ENCODE data around the gene ADAMTS18.
A peak's percentile ranks its signal among the peaks of the same experiment; 100 is the strongest.
"Not testable (repeated sequence)": the region's sequence is repeated elsewhere in the genome, so short reads cannot be mapped to it uniquely, and the experiment has no call there.

Gene ADAMTS18, protein sequence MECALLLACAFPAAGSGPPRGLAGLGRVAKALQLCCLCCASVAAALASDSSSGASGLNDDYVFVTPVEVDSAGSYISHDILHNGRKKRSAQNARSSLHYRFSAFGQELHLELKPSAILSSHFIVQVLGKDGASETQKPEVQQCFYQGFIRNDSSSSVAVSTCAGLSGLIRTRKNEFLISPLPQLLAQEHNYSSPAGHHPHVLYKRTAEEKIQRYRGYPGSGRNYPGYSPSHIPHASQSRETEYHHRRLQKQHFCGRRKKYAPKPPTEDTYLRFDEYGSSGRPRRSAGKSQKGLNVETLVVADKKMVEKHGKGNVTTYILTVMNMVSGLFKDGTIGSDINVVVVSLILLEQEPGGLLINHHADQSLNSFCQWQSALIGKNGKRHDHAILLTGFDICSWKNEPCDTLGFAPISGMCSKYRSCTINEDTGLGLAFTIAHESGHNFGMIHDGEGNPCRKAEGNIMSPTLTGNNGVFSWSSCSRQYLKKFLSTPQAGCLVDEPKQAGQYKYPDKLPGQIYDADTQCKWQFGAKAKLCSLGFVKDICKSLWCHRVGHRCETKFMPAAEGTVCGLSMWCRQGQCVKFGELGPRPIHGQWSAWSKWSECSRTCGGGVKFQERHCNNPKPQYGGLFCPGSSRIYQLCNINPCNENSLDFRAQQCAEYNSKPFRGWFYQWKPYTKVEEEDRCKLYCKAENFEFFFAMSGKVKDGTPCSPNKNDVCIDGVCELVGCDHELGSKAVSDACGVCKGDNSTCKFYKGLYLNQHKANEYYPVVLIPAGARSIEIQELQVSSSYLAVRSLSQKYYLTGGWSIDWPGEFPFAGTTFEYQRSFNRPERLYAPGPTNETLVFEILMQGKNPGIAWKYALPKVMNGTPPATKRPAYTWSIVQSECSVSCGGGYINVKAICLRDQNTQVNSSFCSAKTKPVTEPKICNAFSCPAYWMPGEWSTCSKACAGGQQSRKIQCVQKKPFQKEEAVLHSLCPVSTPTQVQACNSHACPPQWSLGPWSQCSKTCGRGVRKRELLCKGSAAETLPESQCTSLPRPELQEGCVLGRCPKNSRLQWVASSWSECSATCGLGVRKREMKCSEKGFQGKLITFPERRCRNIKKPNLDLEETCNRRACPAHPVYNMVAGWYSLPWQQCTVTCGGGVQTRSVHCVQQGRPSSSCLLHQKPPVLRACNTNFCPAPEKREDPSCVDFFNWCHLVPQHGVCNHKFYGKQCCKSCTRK (N-terminal part only)

DNA sequence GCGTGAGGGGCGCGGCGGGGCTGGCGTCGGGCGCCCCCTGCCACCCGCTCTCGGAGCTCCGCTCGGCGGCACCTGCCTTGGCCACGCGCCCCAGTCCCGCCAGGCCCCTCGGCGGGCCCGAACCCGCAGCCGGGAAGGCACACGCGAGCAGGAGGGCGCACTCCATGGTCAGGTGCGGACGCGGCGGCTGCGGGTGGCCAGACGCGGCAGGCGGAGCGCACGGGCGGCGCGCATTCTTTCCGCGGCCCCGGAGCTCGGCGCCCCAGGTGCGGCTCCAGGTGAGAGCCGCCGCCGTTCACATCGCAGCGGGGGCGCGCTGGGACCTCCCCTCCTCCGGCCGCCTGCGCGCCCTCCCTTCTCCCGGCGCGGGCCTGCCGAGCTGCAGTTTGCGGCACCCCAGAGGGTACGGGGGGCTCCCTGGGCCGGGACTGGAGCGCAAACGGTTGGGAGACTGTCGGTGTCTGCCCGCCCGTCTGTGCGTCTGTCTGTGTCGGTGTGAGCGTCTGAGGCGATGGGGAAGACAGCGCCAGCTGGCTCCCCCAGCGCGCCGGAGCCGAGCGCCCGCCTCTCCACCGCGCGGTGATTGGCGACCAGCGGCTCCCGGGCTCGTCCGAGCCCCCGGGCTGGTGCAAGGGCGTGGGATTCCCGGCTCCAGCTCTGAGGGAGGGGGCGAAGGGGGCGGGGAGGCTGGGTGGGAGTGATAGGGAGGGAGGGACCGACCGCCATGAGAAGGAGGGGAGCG is at the start of gene ADAMTS18:
Gene ADAMTS18 (minus strand): TSS at position 505 of the 742 bp plus-strand sequence. CDS start 339 bp downstream, at position 166.
- no peak for DNase-seq

- no peak for DNase-seq
Measured at GRCh38 chr16:77480681-77481315, 46.0 kb upstream of the ADAMTS18 start.

DNA sequence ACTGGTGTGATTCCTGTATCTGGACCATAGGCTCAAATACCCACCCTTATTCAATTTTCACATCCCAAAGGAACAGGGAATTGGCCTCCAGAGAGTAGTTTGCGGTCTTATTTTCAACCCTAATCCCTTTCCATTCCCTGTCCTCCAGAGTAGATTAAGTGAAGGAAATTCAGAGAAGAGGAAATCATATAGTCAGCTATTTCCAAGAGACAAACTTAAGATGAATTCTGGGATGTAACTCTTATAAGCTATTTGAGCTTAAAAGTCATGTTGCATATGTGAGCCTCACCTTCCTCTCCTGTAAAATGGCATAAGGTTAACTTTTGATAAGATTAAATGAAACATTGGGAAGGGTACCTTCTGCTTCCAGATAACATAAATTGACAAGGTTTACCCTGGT is 37.4 kb upstream of the ADAMTS18 start:
- DNase-seq, result no peak

GRCh38 chr16:77470851-77471250 is 36.0 kb upstream of the ADAMTS18 start:
- no peak for DNase-seq

- DNase-seq, result no peak
Measured at GRCh38 chr16:77469634-77470033, 34.8 kb upstream of the ADAMTS18 start.

DNA sequence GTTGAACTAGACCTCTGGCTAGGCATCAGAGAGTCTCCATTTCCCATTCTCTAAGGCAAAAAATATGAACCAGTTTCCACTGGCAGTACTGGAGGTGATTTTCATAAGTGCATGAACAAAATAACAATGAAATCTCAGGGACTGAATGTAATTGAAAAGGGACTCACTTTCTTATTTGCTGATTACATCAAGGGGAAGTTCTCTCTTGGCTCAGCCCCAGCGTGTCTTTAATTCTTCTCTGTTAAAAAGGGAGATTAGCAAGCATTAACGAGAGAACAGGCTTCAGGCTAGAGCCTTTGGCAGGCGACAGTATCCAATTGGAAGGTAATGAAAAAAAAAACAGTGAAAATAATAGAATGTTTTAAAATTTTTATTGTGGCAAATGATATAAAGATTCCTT is 34.0 kb upstream of the ADAMTS18 start:
- DNase-seq, result peak in 1 of 2 experiments; percentile 0

- DNase-seq, result no peak
Measured at GRCh38 chr16:77467821-77468335, 33.0 kb upstream of the ADAMTS18 start.

DNA sequence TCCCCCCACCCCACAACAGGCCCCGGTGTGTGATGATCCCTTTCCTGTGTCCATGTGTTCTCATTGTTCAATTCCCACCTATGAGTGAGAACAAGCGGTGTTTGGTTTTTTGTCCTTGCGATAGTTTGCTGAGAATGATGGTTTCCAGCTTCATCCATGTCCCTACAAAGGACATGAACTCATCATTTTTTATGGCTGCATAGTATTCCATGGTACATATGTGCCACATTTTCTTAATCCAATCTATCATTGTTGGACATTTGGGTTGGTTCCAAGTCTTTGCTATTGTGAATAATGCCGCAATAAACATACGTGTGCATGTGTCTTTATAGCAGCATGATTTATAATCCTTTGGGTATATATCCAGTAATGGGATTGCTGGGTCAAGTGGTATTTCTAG is 28.8 kb upstream of the ADAMTS18 start:
- DNase-seq, result not testable (repeated sequence)

DNA sequence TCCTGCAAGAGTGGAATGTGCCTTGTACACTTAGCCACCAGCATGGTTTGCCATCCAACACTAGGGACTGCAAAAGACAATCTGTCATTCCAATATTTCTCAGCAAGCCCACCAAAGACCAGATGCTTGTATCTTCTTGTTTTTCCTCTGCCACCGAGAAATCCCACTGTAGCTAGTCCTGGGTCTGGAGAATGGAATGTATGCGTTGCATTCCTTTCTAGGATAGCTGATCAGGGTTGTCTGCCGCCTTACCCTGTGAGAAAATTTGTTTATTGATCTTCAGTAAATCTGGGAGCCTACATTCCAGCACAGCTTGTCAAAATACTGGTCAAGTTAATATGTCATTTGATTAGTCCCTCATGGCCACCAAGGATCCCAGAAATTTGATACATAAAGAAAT is 28.1 kb upstream of the ADAMTS18 start:
- no peak for DNase-seq

- DNase-seq, result no peak
Measured at GRCh38 chr16:77459534-77460254, 24.9 kb upstream of the ADAMTS18 start.

DNA sequence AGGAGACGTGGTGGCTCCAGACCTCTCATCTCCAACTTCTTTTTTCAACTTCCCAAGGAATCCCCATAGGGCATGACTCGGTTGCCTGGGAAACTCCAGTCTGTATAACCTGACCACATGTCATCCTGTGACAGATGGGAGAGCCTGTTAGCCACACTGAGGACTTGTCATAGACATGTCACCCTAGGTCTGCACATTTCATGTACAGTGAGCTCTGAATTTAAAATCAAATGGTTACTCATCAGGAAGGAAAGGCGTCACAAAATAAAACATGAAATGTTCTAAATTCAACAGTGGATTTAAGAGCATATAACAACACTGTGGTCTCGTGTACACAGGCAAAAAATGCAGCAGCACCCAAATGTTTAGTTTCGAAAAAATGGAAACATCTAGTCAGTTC is 22.2 kb upstream of the ADAMTS18 start:
- no peak for DNase-seq

DNA sequence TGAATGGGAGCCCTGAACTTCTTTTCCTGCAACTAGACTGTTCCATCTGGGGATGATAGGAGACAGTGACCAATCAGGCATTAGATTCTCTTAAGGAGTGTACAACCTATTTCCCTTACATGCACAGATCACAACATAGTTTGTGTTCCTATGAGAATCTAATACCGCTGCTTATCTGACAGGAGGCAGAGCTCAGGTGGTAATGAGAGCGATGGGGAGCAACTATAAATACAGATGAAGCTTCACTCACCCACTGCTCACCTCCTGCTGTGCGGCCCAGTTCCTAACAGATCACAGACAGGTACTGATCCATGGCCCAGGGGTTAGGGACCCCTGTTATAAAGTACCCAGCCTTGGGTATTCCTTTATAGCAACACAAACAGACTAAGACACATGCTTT is 17.4 kb upstream of the ADAMTS18 start:
- DNase-seq, result no peak

DNA sequence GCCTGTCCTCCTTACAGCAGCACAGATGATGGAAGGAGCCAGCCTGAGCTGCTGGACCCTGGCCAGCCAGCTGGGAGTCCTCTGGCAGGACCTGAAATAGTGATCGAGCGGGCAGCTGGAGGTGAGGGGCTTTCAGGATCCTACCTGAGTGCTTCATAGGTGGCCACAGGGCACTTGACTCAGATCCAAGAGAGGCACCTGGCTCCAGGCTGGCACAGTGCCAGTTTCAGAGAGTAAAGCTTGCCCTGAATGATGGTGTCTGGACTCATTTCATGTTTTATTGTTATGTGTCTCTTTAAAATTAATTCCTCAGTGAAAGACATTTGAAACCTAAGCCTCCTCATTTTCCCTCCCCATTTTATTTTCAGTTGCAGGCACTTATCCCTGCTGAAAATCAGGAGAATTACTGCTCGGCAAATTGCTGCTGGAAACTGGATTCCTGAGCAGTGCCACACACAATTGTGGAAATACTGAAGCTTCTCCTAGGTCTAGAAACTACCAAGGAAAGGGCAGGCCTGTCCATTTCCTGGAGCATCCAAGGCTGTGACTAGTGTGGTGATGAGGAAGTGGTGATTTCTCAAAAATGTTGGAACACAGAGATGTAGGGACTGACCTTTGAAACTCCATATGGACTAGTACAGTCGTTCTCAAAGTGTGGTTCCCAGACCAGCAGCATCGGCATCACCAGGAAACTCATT is 16.1 kb upstream of the ADAMTS18 start:
- DNase-seq, result peak; percentile 92 to 98

- no peak for DNase-seq
Measured at GRCh38 chr16:77449208-77449607, 14.4 kb upstream of the ADAMTS18 start.

DNA sequence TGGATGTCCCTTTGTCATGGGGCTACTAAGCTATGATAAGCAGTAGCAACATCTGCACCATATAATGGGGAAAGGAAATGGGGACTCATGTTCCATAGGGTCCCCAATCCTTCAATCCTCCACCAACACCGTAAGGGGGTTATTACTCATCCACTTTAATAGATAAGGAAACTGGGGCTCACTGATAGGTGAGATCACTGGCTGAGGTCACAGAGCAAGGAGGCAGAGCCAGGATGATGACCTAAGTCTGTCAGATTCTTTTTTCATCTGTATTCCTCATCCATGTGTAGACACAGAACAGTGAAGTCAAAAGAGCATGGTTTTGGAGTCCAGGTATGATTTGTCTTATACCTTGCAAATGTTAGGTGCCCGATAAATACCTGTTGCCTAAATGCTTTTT is 10.5 kb upstream of the ADAMTS18 start:
- DNase-seq, result no peak

GRCh38 chr16:77444147-77444460 is 9.3 kb upstream of the ADAMTS18 start:
- peak; percentile 57 to 91 for DNase-seq

- DNase-seq, result no peak
Measured at GRCh38 chr16:77443357-77444146, 8.7 kb upstream of the ADAMTS18 start.

DNA sequence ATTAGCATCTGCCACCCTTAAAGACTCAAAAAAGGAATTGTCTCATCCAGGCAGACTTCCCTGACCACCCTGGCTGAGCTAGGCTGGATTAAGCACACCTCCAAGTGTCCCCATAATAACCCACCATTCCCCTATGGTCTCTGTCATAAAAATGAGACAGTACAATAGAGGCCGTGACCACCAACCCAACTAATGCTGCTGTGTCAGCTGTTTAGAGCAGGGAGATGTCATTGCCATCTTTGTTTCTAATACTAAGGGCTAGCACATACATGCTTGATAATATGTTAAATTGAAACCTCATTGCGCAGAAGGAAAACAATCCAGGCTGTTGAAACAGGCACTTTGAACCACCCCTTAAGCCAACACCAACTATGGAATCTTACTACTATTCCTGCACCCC is 7.2 kb upstream of the ADAMTS18 start:
- DNase-seq, result no peak

DNA sequence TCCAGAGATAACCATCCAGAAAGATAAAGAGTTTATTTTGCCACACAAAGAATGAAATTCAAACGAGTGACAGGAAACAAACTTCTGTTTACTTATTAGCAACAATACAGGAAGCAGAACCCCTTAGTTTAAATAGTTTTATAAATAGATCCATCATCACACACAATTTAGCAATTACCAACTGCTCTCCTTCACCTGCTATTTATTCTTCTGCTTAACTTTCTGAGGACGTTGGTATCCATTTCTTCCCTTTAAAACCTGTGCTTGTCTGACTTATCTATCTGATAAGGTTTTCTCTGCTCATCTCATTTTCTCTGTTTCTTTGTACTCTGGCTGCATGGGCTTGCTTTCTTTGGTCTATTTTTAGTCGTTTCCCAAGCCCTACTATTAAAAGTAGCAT is 4.3 kb upstream of the ADAMTS18 start:
- DNase-seq, result no peak

DNA sequence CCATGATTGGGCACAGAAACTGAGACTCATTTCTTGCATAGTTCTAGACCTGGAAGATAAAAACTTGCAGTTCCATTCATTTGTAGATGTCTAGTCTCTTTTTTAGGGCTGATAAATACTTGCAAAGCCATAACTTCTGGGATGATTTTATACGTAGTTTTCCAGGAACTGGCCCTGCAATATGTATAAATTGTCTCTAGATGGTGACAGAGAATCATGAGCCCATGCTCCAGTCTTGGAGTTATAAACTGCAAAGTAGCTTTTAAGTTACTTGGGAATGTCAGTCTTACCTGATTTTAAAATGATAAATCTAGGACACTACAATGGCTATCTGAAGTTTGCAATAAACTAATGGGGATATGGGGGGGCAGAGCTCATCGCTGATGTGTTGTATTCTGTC is 3.0 kb upstream of the ADAMTS18 start:
- no peak for DNase-seq

Measured in NCI-H2081 (cell line).